NCI-H2081 (cell line): ENCODE data around the gene TAF5L.
"Not testable (repeated sequence)": the region's sequence is repeated elsewhere in the genome, so short reads cannot be mapped to it uniquely, and the experiment has no call there.

Source experiments
- DNase-seq, 2 experiments: peaks; one replicate each; lab custom pipeline; 2025; lab: John Stamatoyannopoulos, UW

Gene TAF5L

DNA sequence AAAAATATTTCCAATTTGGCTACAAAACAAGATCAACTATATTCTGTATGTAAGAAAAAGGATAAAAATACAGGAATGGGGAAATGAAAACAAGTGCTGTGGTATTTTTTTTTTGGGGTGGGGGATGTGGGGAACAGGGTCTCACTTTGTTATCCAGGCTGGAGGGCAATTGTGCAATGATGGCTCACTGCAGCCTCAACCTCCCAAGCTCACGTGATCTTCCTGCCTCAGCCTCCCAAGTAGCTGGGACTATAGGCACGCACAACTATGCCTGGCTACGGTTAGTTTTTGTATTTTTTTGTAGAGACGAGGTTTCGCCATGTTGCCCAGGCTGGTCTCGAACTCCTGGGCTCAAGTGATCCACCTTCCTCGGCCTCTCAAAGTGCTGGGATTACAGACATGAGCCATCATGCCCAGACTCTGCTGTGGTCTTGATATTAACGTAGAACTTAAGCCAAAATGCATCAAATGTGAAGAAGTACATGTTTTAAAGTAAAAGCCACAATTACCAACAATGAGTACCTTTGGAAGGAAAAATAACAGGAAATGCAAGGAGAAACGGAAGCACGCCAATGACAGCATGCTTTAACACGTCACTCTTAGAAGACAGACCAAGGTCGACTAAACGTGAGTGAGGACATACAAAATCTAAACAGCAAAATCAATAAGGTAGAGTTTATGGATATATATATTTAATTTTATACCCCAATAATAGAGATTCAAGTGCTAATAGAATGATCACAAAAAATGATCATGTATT, 58.6 kb downstream of the TAF5L start:
- DNase-seq = no peak

DNA sequence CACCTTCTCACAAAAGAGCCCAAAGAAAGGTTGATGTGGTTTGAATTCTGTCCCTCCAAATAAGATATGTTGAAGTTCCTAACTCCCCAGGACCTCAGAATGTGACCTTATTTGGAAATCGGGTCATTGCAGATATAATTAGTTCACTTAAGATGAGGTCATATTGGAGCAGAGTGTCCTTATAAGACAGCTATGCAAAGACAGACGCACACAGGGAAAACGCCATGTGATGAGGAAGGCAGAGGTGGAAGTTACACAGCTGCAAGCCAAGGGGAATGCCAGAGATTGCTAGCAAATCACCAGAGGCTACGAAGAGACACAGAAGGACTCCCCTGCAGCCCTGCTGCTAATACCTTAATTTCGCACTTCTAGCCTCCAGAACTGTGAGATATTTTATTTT, 62.2 kb downstream of the TAF5L start:
- DNase-seq = no peak

DNA sequence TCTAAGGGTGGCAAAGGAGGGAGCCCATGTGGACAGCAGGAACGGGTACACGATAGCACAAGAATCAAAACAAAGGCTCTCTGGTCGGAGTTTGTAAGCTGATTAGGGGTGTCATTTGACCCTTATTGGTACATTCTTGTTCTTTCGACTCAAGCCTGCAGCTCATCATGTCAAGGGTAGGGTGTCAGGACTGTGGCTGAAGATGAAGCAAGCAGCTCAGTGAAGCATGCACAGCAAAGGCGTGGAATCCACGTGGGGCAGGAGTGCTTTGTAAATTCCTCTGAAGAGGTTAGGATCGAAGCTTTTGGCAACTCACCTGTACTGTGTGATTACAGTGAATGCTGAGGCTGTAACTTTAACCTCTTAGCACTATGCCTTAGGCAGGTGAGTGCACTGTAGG, 62.7 kb downstream of the TAF5L start:
- no peak for DNase-seq

DNA sequence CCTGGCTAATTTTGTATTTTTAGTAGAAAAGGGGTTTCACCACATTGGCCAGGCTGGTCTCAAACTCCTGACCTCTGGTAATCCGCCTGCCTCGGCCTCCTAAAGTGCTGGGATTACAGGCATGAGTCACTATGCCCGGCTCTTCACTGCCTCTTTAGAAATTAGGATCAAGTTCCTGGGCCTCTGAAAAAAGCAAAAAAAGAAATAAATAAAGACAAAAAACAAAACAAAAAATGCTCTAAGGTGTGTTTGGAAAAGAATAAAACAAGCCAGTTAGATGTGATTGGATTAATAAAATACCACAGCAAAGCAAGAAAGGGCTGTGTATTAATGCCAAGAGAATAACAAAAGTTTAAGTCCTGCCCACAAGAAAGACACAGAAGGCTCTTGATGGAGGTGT, 63.2 kb downstream of the TAF5L start:
- no peak for DNase-seq

DNA sequence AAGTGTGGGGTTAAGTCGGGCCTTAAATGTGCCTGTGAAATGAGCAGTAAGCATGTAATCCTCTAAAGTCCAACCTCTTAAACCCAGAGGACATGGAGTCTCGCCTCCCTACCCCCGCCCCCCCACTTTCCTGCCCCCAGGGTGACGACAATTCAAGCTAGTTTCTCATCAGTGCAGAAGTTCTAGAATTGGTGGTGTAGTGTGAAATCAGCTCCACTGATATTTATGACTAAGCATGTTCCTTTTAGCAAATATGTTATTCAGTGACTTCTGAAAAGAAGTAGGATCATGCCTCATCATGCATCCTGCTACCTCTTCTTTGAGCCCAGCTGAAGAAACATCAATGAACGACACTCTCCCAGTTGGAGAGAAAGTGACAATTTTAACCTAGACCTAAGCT, 64.8 kb downstream of the TAF5L start:
- no peak for DNase-seq

DNA sequence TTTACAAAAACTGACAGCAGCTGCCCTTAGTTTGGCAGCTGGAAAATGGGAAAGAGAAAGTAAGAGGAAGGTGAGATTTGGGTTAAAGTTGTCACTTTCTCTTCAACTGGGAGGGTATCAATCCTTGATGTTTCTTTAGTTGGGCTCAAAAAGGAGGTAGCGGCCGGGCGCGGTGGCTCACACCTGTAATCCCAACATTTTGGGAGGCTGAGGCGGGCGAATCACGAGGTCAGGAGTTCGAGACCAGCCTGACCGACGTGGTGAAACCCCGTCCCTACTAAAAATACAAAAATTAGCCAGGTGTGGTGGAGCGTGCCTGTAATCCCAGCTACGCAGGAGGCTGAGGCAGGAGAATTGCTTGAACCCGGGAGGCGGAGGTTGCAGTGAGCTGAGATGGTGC, 65.8 kb downstream of the TAF5L start:
- DNase-seq = not testable (repeated sequence)

DNA sequence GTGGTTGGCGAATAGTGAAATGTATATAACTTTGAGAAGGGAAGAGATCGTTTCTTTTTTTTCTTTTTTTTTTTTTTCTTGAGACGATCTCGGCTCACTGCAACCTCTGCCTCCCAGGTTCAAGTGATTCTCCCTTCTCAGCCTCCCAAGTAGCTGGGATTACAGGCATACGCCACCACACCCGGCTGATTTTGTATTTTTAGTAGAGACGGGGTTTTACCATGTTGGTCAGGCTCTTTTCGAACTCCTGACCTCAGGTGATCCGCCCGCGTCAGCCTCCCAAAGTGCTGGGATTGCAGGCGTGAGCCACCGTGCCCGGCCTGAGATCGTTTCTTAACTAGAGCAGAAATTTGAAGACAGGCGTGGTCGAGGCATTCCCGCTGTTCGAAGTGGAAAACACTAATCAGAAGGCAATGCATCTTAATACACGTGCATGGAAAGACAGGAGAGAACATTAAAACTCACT, 66.6 kb downstream of the TAF5L start:
- DNase-seq = not testable (repeated sequence)

DNA sequence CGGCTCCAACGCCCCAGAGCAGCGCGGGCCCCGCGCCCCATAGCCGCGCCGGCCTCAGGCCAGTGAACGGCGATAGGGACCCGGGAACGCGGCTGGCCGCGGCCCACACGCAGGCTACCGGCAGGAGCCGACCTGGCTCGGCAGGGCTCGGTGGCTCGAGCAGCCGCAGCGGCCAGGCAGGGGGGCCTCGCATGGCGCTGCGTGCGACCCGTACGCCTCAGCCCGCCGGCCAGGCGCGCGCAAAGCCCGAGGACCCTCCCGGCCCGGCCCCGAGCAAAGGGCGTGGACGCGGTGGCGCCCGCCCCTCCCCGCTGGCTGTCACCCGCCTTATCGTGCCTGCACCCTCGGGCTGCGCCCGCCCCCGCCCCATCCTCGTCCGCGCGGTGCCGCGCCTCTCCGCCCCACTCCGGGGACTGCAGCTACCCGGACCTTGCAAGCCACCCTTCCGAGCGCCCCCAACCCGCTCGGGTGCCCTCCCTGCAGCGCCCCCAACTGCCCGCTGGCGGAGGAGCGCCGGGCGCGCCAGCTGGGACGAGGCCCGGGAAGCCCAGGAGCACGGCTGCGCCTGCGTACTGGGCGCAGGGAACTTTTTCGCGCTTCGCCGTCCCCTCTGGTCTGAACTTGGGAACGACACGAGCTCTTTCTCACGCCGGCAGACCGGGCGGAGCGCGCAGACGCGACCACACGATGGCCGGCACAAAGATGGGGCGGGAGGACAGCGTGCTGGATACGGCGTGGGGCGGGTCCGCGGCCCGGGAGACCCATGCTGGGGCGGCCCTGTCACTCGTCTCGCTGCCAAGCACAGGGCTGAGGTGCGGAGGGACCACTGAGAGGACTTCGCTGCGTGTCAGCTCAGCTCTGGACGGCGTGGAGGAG, 67.2 kb downstream of the TAF5L start, which contains the start of gene ABCB10:
Gene ABCB10 (minus strand): TSS at position 248 of the 876 bp plus-strand sequence. CDS start 55 bp downstream, at position 193.
- peak; percentile 99 for DNase-seq

DNA sequence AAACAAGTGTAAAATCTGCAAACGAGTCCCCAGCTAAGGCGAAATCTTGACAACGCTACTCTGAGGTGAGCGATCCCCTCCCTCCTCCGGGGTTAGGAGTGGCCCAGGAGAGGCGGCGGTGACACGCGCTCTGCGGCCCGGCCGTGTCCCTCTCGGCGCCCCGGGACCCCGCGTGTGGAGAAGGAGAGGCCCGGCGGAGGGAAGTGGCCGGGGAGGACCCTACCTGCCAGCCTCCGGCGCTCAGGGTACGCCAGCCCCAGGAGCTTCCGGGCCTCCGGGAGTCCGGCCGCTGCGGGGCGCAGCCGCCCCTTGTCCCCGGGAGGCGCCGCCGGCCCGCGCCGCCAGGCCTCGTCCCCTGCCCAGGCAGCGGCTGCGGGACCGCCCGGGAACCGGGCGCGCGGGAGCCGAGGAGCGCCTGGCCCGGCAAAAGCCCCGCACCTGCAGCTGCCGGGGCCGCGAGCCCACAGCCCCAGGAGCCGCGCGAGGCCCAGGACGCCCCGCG, 68.0 kb downstream of the TAF5L start:
- peak; percentile 42 to 66 for DNase-seq

DNA sequence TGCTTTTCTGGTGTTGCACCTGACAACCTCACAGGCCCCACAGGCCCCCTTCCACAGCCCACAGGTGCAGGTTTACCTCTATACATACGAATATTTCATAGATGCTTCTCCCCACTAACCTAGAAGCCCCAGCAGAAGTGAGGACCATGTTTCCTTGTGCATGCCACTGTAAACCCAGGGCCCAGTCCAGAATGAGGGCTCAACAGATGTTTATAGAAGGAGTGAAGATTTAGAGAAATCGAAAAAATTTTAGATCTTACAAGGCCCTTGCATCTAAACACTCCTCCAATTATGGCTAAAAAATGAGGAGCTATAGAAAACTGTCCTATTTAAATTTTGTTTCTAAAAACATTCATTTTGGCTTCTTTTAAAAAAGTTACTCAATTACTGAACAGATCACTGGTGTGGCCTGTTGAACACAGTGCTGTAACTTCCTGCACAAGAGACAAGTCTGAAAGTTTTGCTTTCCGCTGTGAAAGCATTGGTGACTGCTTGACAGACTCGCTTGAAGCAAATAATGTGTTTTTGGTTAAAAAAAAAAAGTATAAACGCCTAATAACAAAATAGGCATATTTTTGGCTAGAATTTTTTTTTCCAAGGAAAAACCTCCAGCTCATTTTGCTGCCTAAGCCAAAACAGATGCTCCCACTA, 68.6 kb downstream of the TAF5L start:
- no peak for DNase-seq

DNA sequence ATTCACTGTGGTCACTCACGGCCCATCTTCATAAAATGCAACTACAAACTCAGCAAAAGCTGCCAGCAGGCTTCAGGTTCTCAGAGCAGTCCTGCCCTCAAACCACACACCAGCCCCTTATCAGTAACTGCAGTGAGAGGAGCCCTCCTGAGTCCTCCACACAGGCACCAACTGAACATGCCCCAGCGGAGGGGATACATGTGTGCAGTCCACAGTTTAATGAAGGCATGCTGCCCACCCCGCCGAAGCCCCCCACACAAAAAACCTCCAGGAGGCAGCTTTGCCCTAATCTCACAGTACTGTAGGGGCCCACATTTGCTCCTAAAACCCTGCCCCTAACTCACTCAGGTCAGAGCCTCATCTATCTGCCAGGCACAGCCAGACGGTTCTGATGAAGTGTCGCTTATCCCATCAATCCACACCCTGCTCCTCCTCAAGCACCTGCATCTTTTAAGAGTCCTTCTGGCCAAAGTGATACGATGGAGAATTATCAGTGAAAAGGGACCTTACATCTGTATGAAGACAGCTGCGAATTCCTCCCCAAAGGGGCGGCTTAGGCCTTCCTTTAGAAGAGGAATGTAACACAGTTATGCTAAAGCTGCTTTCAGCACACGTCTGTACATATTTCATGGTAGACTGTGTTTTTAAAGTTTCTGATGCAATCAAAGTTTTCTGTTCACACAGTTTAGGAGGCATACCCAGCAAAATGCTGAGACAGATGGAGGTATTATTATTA, 70.9 kb downstream of the TAF5L start:
- no peak for DNase-seq

DNA sequence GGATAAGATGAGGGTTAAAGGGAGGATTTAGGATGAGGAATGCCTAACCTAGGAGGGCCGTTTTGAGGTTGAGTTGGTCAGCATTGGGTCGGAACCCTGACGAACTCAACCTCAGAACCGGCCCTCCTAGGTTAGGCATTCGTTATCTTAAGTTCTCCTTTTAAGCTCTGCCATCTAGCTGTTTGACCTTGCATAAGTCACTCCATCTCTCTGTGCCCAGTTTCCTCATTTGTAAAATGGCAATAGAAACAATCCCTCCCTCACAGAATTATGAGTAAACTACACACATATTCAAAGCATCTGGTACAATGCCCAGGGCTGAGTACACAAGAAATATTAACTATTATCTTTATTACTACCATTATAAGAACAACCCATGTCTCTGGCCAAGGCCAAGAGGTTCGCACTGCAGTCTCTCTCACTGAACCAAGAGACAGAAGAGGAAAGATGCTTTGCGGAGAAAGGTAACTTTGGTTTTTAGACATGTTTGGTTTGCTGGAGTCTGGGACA, 72.2 kb downstream of the TAF5L start:
- DNase-seq = no peak

DNA sequence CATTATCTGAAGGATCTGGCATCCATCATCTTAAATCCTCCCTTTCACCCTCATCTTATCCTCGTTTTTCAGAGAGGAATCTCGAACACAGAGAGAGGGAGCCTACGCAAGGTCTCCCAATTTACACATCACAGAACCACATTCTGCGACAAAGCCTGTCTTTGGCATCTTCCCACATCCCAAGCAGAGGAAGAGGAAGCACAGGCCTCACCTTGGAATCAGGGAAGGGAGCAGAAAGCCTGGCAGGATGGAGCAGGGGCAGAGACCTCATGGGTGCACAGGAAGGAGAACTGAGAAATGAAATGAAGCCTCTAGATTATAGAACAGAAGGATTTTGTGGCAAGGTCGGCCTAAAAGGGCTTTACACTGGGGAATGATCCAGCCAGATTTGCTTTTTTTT, 73.2 kb downstream of the TAF5L start:
- DNase-seq = no peak

DNA sequence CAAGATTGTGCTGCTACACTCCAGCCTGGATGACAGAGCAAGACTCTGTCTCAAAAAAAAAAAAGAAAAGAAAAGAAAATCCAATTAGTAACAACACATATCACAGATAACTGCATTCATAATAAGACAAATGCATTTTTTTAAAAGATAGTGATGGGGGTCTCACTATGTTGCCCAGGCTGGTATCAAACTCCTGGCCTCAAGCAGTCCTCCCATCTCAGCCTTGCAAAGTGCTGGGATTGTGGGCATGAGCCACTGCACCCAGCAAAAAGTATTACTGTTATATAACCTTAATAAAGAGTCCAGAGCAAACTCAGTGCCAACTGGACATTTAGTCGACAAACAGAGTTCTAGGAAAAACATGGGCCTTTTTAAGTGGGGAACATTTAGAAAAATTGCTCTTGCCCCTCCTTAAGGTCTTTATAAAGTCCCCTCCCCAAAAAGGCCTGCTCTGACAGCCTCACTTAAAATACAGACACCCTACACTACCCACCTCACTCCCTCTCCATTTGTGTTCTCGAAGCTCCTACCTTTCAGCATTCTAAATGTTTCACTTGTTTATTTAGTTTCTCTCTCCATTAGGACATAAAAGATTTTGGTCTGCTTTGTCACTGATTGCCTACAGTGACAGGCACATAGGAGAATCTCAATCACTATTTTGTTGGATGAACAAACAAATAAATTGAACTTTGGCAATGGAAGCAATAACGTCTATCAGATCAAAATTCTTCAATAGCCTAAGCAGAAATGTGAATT, 74.9 kb downstream of the TAF5L start:
- no peak for DNase-seq

DNA sequence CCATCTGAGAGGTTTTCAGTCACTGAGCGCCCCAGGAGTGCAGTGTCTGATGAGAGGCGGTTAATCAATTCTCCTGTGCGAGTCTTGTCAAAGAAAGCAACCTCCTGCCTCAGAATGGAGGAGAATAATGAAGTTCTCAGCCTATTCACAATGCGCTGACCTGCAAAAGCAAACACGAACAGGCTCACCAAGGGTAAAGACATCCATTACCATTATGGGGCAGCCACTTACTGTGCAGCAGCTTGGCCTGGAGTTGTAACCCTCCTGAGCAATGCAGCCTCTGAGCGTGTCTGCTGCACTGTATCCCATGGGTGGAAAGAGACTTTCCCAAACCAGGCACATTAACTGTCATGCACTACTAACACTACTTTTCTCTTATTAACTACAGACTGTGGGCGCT, 78.4 kb downstream of the TAF5L start:
- no peak for DNase-seq

DNA sequence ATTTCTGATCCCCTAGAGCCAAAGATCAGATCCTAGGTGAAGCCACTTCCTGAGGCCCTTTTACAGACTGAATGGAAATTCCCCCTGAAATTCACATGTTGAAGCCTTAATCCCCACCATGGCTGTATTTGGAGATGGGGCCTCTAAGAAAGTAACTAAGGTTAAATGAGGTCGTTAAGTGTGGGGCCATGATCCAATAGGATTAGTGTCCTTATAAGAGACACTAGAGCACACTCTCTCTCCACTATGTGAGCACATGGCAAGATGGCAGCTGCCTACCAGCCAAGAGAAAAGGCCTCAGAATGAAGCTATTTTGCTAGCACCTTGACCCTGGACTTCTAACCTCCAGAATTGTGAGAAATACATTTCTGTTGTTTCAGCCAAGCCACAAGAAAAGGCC, 81.3 kb downstream of the TAF5L start:
- DNase-seq = no peak
